HUES6 (cell line): Measurements from ENCODE around the gene FAM124B.

Experiments
- H3K27ac ChIP-seq: 2 replicates; pipeline ENCODE4 v1.7.0; 2013; ENCODE audit warnings: low read depth, mild to moderate bottlenecking, low read length, inconsistent platforms
- H3K27me3 ChIP-seq: 2 replicates; pipeline ENCODE4 v1.6.1; 2013; ENCODE audit warnings: low read length; ENCODE audit not compliant: control insufficient read depth, insufficient read depth
- H3K36me3 ChIP-seq: 2 replicates; pipeline ENCODE4 v1.6.1; 2013; ENCODE audit warnings: low read length; ENCODE audit not compliant: control insufficient read depth, insufficient read depth
- H3K4me1 ChIP-seq: 2 replicates; pipeline ENCODE4 v1.6.1; 2013; ENCODE audit warnings: low read length; ENCODE audit not compliant: control insufficient read depth, insufficient read depth
- H3K4me3 ChIP-seq: 2 replicates; pipeline ENCODE4 v1.5.1; 2013; ENCODE audit warnings: low read depth, low read length
- H3K9ac ChIP-seq: one replicate; pipeline ENCODE4 v1.6.1; 2013; ENCODE audit warnings: mild to moderate bottlenecking, low read length
- H3K9me3 ChIP-seq: 2 replicates; pipeline ENCODE4 v1.6.1; 2013; ENCODE audit warnings: low read depth, low read length; ENCODE audit not compliant: control insufficient read depth, insufficient read depth

Gene FAM124B

DNA sequence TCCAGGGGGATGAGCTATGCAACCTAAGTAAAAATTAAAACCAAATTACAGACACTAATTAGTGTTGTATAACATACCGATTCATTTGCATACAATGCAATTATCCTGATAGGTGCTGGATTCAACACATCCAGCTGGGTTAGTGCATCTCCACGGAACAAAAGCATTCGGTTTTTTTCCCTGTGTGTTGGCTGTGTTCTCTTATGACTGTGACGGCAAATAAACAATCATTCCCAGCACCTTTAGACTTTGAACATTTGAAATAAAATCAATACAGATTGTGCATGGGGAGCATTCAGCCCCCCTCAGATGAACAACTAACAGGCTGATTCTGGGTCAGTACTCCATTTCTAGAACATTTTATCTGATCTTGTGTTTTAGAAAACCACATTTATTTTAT lies 22.7 kb downstream of the FAM124B start:
- H3K27me3 ChIP-seq: no peaks in the 10 kb centered on the region
- H3K4me1 ChIP-seq: no peaks in the 10 kb centered on the region
- H3K4me3 ChIP-seq: no peak overlapping the region
- no peaks in the 10 kb centered on the region for H3K36me3 ChIP-seq
- H3K9ac ChIP-seq: no peak overlapping the region
- H3K9me3 ChIP-seq: no peaks in the 10 kb centered on the region
- no peak overlapping the region for H3K27ac ChIP-seq

DNA sequence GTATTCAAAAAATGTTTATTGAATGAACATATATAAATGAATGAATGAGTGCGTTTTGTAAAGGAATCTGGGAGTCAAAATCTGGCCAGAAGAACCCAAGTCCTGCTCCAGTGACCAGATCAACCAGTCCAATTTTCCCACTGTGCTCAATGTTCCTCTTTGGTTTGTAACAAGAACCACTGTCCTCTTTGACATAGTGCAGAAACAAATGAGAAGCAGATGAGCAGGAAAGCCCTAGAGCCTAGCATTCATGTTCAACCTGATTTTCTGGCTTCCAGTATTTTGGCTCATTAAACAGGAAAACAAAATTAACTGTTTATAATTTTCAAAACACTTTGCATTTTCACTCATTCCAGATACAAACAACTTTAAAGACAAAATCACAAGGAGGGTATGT lies 23.2 kb downstream of the FAM124B start:
- no peaks in the 10 kb centered on the region for H3K4me1 ChIP-seq
- no peak overlapping the region for H3K27ac ChIP-seq
- no peak overlapping the region for H3K4me3 ChIP-seq
- H3K9me3 ChIP-seq: no peaks in the 10 kb centered on the region
- H3K9ac ChIP-seq: no peak overlapping the region
- H3K36me3 ChIP-seq: no peaks in the 10 kb centered on the region
- H3K27me3 ChIP-seq: no peaks in the 10 kb centered on the region

DNA sequence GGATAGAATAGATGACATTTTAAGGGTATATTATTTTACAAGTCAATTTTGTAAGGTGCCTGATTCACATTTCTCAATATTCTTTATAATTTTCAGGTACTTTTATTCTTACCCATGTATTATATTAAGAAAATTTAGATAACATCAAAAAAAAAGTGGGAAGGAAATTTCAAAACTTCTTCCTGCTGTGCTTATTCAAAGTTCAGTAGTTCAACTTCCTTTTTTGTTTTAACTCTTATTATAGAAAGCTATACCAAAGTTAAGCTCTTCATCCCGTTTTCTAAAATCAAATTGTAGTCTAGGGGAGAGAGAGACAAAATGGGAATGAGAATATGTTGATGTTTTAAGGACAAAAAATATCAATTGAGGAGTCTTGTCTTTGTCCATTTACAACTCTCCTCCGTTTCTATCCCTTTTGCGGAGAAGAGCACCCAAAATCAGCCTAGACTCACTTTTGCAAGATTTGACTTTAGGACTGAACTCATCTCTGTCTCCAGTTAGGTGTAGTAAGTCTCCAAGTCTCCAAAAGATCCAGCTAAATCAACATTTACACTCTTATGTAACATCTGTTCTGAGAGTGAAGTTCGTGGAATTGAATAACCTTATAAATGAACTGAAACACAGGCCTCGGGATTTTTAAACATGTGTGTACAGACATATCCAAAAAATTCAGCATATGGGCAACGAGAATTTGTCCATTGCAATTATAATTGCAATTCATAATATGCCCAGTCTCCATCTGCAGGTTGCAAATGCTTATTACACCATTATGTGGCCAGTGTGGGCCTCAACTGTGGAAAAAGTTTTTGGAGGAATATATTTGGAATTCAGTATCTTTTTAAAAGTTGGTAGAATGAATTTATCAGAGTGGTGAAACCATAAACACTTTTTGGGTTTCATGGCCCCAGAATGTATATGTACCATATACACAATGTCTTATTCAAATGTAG lies 23.9 kb downstream of the FAM124B start:
- H3K4me1 ChIP-seq: no peaks in the 10 kb centered on the region
- no peak overlapping the region for H3K9ac ChIP-seq
- H3K4me3 ChIP-seq: no peak overlapping the region
- no peak overlapping the region for H3K27ac ChIP-seq
- H3K9me3 ChIP-seq: no peaks in the 10 kb centered on the region
- H3K36me3 ChIP-seq: no peaks in the 10 kb centered on the region
- no peaks in the 10 kb centered on the region for H3K27me3 ChIP-seq

DNA sequence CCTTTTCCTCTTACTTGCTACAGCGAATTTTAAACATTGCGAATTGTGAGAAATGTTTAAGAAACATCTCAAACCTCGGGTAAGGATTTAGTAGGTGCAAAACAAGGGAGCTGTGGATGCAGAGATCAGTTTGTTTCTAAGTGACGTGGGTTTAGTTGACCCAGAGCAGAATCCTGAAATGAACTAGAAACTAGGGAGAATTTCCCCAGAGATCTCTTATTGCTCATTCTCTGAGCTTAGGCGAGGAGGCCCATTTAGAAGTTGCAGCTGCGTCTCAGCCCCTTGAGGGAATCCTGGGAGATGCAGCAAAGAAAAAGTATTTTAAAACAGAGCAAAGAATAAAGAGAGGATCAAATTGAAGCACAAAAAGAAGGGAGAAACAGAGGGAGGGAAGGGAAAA lies 29.3 kb downstream of the FAM124B start:
- Histone ChIP-seq H3K36me3 (no peaks in the 10 kb centered on the region), H3K9me3 (no peaks in the 10 kb centered on the region), H3K4me1 (no peaks in the 10 kb centered on the region), H3K9ac (no peak overlapping the region), H3K4me3 (no peak overlapping the region), H3K27ac (no peak overlapping the region), H3K27me3 (no peaks in the 10 kb centered on the region)

DNA sequence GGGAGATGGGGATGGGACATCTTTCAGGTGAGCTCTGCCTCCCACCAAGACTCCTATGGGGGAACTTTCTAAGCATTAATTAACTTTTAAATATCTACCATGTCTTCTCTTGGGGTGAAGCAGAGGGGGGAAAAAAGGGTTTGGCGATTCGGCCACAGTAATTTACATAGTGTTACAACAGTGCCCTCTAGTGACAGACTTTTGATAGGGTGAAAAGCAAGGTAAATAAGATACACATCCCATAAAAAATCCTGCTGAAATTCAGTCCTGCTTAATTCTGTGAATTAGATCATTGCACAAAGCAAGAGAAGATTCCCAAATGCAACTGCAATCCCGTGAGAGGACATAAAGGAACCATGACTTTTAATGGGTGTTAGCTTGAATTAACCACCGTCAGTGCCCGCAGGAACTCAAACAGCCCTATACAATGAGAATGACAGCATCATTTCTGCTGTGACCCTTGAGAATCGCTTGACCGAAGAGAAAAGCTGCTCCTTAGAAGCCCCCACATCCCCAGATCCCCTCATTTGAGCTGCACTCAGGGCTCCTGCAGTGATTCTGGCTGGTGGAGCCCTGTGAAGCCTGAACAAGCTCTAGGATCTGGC lies 32.8 kb downstream of the FAM124B start:
- Histone ChIP-seq H3K27me3 (no peaks in the 10 kb centered on the region), H3K4me1 (no peaks in the 10 kb centered on the region), H3K9me3 (no peaks in the 10 kb centered on the region), H3K27ac (no peak overlapping the region), H3K4me3 (no peak overlapping the region), H3K9ac (no peak overlapping the region), H3K36me3 (no peaks in the 10 kb centered on the region)

DNA sequence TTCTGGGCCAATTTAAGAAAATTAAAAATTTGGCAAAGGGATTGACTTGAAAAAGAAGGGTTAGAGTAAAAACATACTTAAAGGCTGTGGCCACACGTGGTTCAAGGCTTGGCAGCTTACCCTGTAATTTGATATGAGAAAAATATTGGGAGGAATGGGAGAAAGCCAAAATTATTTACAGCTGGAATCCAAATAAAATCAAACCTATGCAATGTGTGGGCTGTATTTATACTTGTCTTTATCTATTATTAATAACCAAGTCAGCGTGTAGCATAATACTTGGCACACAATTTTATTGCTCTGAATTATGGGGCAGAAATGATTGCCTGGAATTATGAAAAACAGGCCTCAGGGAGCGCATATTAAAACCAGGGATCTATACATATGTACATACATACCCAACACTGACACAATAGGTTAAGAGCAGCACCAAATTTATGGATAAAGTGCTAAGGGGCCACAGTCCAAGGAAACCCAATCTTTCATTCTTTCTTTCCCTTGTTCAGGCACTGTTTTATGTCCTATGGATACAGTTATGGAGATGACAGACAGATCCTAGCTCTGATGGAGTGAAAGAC lies 35.6 kb downstream of the FAM124B start:
- H3K9me3 ChIP-seq: no peaks in the 10 kb centered on the region
- no peaks in the 10 kb centered on the region for H3K4me1 ChIP-seq
- no peaks in the 10 kb centered on the region for H3K36me3 ChIP-seq
- no peak overlapping the region for H3K4me3 ChIP-seq
- H3K9ac ChIP-seq: no peak overlapping the region
- H3K27ac ChIP-seq: no peak overlapping the region
- no peaks in the 10 kb centered on the region for H3K27me3 ChIP-seq

DNA sequence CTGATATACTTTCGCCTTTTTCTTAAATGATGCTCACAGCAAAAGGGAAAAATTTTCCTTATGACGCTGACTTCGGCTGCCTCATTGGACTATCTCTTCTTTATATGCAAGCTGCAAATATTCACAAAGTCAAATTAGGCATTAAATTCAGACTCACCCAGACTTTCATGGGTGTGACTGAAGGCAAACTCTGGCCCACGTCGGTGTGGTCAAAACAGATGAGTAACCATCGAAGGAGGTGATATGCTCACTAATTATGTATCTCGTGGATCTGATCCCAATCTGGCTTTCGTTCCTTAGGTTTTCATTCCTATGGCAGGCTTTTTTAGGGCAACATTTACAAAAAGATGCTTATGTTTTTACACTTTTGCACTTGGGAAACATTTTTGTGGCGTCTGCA lies 36.6 kb downstream of the FAM124B start:
- H3K9ac ChIP-seq: no peak overlapping the region

DNA sequence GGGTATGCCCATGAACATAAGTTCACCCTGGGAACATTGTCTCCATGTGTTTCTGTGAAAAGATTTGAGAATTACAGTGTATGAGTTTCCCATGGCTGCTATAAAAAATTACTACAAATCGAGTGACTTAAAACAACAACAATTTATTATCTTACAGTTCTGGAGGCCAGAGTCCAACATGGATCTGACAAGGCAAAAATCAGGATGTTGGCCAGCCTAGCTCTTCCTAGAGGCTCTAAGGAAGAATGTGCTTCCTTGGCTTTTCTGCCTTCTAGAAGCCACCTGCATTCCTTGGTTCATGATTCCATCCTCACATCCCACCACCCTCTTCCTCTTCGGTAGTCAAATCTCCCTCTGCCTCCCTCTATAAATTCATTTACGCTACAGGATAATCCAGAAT lies 38.6 kb downstream of the FAM124B start:
- H3K9ac ChIP-seq: no peak overlapping the region

More for the DNA sequence above, 36.6 kb downstream of the FAM124B start:
- Histone ChIP-seq H3K36me3 (no peaks in the 10 kb centered on the region), H3K9me3 (no peaks in the 10 kb centered on the region), H3K4me1 (no peaks in the 10 kb centered on the region), H3K27me3 (no peaks in the 10 kb centered on the region), H3K4me3 (no peak overlapping the region), H3K27ac (no peak overlapping the region)

DNA sequence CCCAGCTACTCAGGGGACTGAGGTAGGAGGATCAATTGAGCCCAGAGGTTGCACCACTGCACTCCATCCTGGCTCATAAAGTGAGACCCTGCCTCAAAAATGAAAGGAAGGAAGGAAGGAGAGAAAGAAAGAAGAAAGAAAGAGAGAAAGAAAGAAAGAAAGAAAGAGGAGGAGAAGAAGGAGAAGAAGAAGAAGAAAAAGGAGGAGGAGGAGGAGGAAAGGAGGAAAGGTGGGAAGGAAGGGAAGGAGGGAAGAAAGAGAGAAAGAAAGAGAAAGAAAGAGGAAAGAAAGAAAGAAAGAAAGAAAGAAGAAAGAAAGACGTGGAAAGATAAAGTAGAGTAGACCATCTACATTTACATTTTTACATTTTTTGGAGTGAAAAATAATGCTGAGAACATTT lies 39.8 kb downstream of the FAM124B start:
- Histone ChIP-seq H3K4me1 (no peaks in the 10 kb centered on the region), H3K4me3 (no peak overlapping the region), H3K9ac (no peak overlapping the region), H3K27me3 (no peaks in the 10 kb centered on the region), H3K36me3 (no peaks in the 10 kb centered on the region), H3K27ac (no peak overlapping the region), H3K9me3 (no peaks in the 10 kb centered on the region)

More for the DNA sequence above, 38.6 kb downstream of the FAM124B start:
- no peaks in the 10 kb centered on the region for H3K36me3 ChIP-seq
- no peaks in the 10 kb centered on the region for H3K4me1 ChIP-seq
- H3K4me3 ChIP-seq: no peak overlapping the region
- H3K27ac ChIP-seq: no peak overlapping the region
- H3K27me3 ChIP-seq: no peaks in the 10 kb centered on the region
- no peaks in the 10 kb centered on the region for H3K9me3 ChIP-seq

DNA sequence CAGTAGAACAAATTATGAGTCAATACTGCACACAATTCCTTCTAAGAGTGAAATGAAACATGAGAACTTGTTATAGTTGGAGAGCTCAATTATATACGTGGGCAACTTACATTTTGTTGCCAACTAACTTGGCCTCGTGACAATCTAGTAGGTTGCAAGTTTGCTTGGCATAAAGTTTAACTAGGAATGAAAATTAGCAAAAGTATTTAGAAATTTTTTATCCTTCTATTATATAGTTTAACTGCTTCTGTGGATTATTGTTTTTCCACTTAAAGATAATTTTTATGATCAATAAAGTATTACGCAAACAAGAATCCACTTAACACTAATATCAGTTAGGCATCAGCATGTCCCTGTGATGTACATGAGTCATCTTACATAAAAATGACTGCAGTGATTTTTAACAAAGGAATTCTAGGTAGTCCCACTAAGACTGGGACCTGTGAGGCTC lies 41.1 kb downstream of the FAM124B start:
- Histone ChIP-seq H3K9me3 (no peaks in the 10 kb centered on the region), H3K4me3 (no peak overlapping the region), H3K27ac (no peak overlapping the region), H3K9ac (no peak overlapping the region), H3K36me3 (no peaks in the 10 kb centered on the region), H3K27me3 (no peaks in the 10 kb centered on the region), H3K4me1 (no peaks in the 10 kb centered on the region)

DNA sequence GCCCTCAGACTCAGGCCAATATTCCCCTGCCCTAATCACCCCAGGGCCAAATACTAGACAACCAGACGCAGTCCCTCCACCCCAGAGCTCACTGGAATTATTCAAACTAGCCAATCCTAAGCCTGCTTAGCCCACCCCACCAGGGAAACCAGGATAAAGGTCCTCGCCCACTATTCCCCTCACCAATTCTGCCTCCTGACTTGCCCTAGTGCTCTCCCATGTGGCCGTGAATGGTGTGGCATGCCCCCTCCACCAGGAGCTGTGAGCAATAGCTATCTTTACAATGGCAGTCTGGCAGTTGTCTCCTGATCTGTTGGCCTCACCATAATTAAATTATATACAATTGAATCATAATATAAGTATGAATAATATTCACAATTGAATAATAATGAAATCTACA lies 42.3 kb downstream of the FAM124B start:
- no peaks in the 10 kb centered on the region for H3K9me3 ChIP-seq
- H3K36me3 ChIP-seq: no peaks in the 10 kb centered on the region
- no peaks in the 10 kb centered on the region for H3K4me1 ChIP-seq
- H3K27ac ChIP-seq: no peak overlapping the region
- no peak overlapping the region for H3K9ac ChIP-seq
- no peak overlapping the region for H3K4me3 ChIP-seq
- H3K27me3 ChIP-seq: no peaks in the 10 kb centered on the region
